Esophagus muscularis mucosa (tissue), 4 donors: ENCODE measurements around the gene SPOCK1.

Source experiments
- EP300 ChIP-seq: sonication (generic); formaldehyde crosslinking; IDR thresholded peaks from one replicate; pipeline ENCODE4 v1.6.1; 2017; ENCODE audit warnings: antibody characterized with exemption
- POLR2A ChIP-seq: fragments of 450-650 bp; IDR thresholded peaks from one replicate; pipeline ENCODE4 v1.6.1; 2017; ENCODE audit warnings: antibody characterized with exemption, moderate library complexity, mild to moderate bottlenecking, low read depth
- POLR2AphosphoS5 ChIP-seq, 2 donors: sonication (generic); formaldehyde crosslinking; IDR thresholded peaks; one replicate each; pipeline ENCODE4 v1.6.1; 2017; ENCODE audit warnings: antibody characterized with exemption in 2 of 2
- TF ChIP-seq, protein P1 (sequence below), 3 experiments: fragments of 200-600 bp in 2 of 3; fragments of 450-650 bp in 1 of 3; sonication (generic) in 2 of 3; IDR thresholded peaks; one replicate each; pipeline ENCODE4 v1.5.1; 2017 to 2019; ENCODE audit warnings: antibody characterized with exemption in 3 of 3, mild to moderate bottlenecking in 2 of 3, moderate library complexity in 1 of 3

- TF ChIP-seq POLR2A: no peak
- TF ChIP-seq, protein P1, sequence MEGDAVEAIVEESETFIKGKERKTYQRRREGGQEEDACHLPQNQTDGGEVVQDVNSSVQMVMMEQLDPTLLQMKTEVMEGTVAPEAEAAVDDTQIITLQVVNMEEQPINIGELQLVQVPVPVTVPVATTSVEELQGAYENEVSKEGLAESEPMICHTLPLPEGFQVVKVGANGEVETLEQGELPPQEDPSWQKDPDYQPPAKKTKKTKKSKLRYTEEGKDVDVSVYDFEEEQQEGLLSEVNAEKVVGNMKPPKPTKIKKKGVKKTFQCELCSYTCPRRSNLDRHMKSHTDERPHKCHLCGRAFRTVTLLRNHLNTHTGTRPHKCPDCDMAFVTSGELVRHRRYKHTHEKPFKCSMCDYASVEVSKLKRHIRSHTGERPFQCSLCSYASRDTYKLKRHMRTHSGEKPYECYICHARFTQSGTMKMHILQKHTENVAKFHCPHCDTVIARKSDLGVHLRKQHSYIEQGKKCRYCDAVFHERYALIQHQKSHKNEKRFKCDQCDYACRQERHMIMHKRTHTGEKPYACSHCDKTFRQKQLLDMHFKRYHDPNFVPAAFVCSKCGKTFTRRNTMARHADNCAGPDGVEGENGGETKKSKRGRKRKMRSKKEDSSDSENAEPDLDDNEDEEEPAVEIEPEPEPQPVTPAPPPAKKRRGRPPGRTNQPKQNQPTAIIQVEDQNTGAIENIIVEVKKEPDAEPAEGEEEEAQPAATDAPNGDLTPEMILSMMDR (IDR thresholded peaks at IDR 0.05): no peak
- no peak for TF ChIP-seq EP300
- TF ChIP-seq POLR2AphosphoS5 (IDR thresholded peaks at IDR 0.05): no peak
Observed at GRCh38 chr5:137461391-137462264, 37.5 kb downstream of the SPOCK1 start.
